Limb (tissue), 2 donors: ENCODE data around the gene SIDT1.
"Not testable (repeated sequence)": the region's sequence is repeated elsewhere in the genome, so short reads cannot be mapped to it uniquely, and the experiment has no call there.

ENCODE experiments used
- DNase-seq, 2 donors: peaks; one replicate each; pipeline ENCODE4 v3.0.0-alpha.2; 2016; ENCODE audit errors: extremely low spot score in 2 of 2

SIDT1 gene

DNA sequence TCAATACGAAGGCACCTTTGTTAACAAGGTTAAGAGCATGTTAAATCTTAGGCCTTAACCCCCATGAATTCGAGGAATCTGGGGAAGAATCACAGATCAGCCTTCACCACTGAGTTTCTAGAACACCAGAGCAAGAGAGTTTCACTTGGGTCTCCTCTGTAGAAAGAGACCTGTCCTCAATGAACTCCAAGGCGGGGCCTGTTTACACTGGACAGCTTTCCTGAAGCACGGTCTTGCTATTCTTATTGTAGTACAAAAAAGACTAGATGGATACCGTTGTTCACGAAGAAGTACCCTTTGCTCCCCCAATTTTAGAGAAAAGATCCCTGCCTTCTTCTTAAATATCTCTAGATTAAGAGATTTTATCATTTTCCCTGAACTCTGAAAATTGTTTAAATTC, 99.2 kb downstream of the SIDT1 start:
- DNase-seq: no peak

GRCh38 chr3:113634782-113635474, 102.6 kb downstream of the SIDT1 start:
- no peak for DNase-seq

- DNase-seq: not testable (repeated sequence)
Observed at GRCh38 chr3:113636034-113636433, 103.7 kb downstream of the SIDT1 start.

GRCh38 chr3:113637756-113638155, 105.4 kb downstream of the SIDT1 start:
- no peak for DNase-seq

GRCh38 chr3:113638910-113639309, 106.6 kb downstream of the SIDT1 start:
- DNase-seq: no peak

DNA sequence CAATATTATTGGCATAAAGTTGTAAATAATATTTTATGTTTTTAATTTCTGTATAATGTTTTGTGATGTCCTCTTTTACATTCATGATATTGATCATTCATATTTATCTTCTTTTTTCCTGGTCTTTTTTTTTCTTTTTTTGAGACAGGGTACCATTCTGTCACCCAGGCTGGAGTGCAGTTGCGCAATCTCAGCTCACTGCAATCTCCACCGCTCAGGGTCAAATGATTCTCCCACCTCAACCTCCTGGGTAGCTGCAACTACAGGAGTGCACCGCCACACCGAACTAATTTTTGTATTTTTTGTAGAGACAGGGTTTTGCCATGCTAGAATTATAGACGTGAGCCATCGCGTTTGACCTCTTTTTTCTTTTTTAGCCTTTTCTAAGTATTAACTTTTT, 111.2 kb downstream of the SIDT1 start:
- DNase-seq: no peak

DNA sequence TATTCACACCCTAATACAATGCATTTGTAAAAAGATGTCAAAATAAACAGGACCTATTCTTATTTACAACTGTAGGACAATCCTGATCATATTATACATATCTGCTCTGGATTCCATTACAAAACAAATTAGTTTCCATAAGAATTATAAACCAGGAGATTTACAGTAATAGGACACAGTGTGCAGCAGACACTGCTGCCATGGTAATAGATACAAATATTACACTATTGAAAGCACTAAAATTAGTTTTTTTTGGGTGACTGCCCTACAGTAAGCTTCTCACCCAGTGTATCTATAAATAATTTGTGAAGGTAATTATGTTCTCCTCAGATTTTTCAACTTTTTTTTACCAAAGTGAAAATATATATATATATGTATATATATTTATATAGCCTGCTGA, 116.2 kb downstream of the SIDT1 start:
- DNase-seq: no peak

- no peak for DNase-seq
Observed at GRCh38 chr3:113649174-113649845, 117.0 kb downstream of the SIDT1 start.

- DNase-seq: no peak
Observed at GRCh38 chr3:113654310-113654709, 122.0 kb downstream of the SIDT1 start.

- DNase-seq: no peak
Observed at GRCh38 chr3:113654851-113655250, 122.5 kb downstream of the SIDT1 start.

- DNase-seq: no peak
Observed at GRCh38 chr3:113658107-113658506, 125.8 kb downstream of the SIDT1 start.

DNA sequence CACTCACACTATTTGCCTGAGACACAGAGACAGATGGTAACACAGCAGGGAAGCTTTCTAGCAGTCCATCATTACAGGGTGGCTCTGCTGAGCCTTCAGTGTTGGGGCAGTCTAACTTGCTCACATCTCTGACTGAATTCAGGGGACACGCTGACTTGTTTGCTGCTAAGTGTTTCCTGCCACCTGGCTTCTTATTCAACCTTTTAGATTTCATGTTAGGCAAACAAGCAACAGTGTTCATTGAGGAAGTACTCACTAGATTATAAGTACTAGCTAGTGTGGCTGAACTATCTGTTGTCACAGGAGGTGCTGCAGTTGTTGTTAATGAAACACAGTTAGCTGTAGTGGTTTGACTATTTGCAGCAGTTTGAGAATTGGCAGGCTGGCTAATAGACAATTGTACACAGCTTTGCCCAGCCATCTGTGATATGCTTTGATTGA, 126.8 kb downstream of the SIDT1 start:
- no peak for DNase-seq

- DNase-seq: no peak
Observed at GRCh38 chr3:113659996-113660395, 127.6 kb downstream of the SIDT1 start.

DNA sequence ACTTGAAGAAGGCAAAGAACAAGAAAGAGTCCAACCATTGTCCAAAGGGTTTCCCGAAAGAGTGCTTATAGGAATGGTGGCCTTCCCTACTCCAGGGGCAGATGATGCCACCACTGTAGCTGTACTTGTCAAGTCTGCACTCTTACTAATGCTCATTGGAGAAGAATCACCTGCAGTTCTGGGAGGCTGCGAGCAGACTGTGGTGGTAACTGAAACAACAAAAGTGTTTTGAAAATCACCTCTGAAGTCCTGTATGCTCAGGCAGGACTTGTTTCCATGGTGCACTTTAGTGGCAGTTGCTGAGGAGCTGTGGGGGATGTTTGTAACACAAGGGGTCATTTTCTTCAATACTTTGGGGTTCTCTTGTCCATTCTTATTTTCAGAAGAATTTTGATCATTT, 128.1 kb downstream of the SIDT1 start:
- DNase-seq: no peak

GRCh38 chr3:113660896-113661295, 128.5 kb downstream of the SIDT1 start:
- DNase-seq: no peak

DNA sequence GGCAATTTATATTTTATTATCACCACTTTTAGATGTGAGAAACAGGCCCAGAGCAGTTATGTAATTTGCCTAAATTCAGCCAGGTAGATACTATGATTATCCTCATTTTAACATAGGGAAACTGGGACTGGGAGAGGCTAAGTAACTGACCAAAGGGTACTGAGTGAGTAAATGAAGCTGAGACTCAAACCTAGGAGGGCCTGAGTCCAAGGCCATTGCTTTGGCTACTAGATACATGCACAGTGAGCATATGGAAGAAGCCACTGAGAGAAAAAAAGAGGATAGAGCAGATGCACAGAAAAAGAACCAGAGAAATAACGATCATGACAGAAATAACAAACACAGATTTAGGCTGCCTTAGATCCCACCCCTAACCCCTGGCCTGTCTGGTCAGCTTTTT, 130.5 kb downstream of the SIDT1 start:
- DNase-seq: no peak

DNA sequence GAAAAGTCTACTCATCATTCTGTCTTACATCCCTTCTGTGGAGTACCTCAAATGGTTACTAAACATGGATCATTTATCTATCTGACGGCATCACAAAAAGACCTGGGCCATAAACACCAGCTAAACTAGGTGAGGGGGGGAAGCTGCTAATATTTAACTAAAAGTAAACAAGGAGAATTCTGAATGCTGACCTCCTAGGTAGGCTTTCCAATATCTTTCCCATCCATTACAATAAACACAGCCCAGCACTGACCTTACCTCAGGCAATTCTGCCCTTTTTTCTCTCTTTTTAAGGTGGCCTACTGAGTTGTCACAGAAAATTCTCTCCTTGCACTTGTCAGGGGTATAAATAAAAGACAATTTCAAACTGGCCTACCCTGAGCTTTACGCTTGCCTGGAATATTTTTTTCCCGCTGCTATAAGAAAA, 131.0 kb downstream of the SIDT1 start:
- no peak for DNase-seq

GRCh38 chr3:113663761-113664160, 131.4 kb downstream of the SIDT1 start:
- no peak for DNase-seq

DNA sequence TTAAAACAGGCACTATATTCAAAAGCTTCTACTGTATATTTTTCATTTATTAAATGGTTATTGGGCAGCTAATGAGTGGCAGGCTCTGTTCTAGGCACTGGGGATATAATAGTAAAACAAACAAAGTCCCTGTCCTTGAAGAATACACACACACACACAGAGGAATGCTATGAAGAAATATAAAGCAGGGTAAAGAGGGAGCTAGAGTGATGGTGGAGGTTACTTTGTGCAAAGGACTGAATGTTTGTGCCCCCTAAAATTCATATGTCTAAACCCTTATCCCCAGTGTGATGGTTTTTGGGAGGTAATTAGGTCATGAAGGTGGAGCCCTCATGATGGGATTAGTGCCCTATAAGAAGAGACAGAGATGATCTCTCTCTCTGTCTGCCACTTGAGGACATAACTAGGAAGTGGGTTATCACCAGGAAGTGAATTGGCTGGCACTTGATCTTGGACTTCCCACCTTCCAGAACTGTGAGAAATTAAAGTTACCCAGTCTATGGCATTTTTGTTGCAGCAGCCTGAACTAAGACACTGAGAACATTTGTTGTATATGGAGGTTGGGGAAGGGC, 132.3 kb downstream of the SIDT1 start:
- DNase-seq: no peak

GRCh38 chr3:113668015-113668414, 135.7 kb downstream of the SIDT1 start:
- peak; percentile 21 to 44 for DNase-seq

DNA sequence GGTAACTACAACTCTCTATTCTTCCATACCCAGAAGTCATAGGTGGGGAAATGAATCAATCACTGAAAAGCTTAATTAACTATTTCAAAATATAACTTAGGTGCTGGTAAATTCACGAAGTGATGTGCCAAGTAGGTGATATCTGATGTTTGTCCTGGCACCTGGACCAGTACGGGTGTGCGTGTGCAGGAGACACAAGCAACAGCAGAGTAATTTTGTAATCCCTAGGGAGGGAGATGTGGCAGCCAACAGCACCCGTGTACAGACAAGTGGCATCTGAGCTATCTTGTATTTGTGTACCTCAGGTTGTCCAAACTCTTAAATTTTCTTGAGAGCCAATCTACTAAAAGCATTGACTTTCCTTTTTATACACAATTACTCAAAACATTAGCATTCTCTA, 141.2 kb downstream of the SIDT1 start:
- DNase-seq: no peak

GRCh38 chr3:113676261-113676660, 143.9 kb downstream of the SIDT1 start:
- no peak for DNase-seq

DNA sequence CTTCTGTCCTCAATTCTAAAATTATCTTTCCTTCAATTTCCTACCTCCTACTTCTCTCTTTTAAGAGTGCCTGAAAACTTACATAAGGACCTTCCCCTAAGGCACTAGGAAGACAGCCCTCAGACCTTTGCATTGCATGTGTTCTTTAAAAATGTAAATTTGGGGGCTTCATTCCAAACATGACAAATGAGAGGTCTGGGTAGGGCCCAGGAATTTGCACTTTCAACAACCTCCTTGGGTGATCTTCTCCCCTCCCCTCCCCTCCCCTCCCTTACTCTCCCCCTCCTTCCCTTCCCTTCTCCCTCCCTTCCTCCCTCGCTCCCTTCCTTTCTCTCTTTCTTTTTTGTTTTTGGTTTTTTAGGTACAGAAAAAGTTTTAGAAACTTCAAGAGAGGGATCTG, 145.4 kb downstream of the SIDT1 start:
- DNase-seq: no peak
